HepG2 (cell line): ENCODE data around the gene RDM1. TPM values are rescaled to one million over a fixed set of nuclear protein-coding genes. Genes with fewer than 3 reads are reported as not detected.

ENCODE experiments used
- ATAC-seq: fragments of 200-7000 bp; cut with Tn5 transposase; 3 replicates; pipeline ENCODE4 v1.9.1; 2020; ENCODE audit warnings: mild to moderate bottlenecking, moderate library complexity
- BruUV-seq: library from RNA; stranded (reverse); fragments of 400-500 nt; replicated peaks from 2 replicates; lab custom pipeline; 2021; lab: Mats Ljungman, UMichigan
- CTCF ChIA-PET: fragments of 300-600 bp; formaldehyde crosslinking; extraction: SDS; loops from one replicate; lab custom pipeline; 2021; ENCODE audit warnings: low total read pairs, inconsistent platforms, low intra/inter-chr PET ratio; lab: Yijun Ruan, JAX
- POLR2A ChIA-PET: fragments of 350-600 bp; sonication (Branson Sonifier 250); formaldehyde crosslinking; loops from one replicate; lab custom pipeline; 2020; ENCODE audit warnings: antibody characterized with exemption, inconsistent platforms; lab: Yijun Ruan, JAX
- DNase-seq: peaks from one replicate; pipeline ENCODE4 v3.0.0-alpha.2; 2015; ENCODE audit warnings: low spot score
- FAIRE-seq: peaks from 3 replicates; lab custom pipeline; 2011; peaks lifted over from hg19 to GRCh38; lab: Jason Lieb, UNC
- H2AFZ ChIP-seq: one replicate; pipeline ENCODE4 v1.6.1; 2011; ENCODE audit warnings: low read length, inconsistent platforms
- H3K27ac ChIP-seq: fragments of 300-600 bp; 3 replicates; pipeline ENCODE4 v1.8.0; 2011; ENCODE audit warnings: mixed run types, mild to moderate bottlenecking, mixed read lengths, low read length, inconsistent platforms; ENCODE audit not compliant: insufficient read depth; ENCODE audit errors: extremely low read length
- H3K27me3 ChIP-seq, 2 experiments: fragments of 200-600 bp in 1 of 2; 2 replicates in 1 of 2; 3 replicates in 1 of 2; pipeline versions ENCODE4 v1.6.0 to v1.8.0; 2011; ENCODE audit warnings: low read length in 2 of 2, mild to moderate bottlenecking in 2 of 2, moderate library complexity in 2 of 2, inconsistent platforms in 1 of 2; ENCODE audit not compliant: insufficient read depth in 2 of 2, control insufficient read depth in 1 of 2
- H3K36me3 ChIP-seq, 2 experiments: fragments of 200-600 bp in 1 of 2; replicated peaks in 1 of 2; 2 replicates in 1 of 2; 3 replicates in 1 of 2; pipeline versions ENCODE4 v1.5.1 to v1.8.0; 2011; ENCODE audit warnings: low read length in 2 of 2, inconsistent platforms in 1 of 2; ENCODE audit not compliant: insufficient read depth in 2 of 2, control insufficient read depth in 1 of 2
- H3K4me1 ChIP-seq: 2 replicates; pipeline ENCODE4 v1.5.1; 2012; ENCODE audit warnings: low read length, inconsistent platforms; ENCODE audit not compliant: insufficient read depth
- H3K4me2 ChIP-seq: 2 replicates; pipeline ENCODE4 v1.6.0; 2011; ENCODE audit warnings: low read depth, low read length, inconsistent platforms
- H3K4me3 ChIP-seq, 3 experiments: fragments of 200-600 bp in 1 of 3; sonication (generic), shearing (Covaris generic) in 1 of 3; replicated peaks in 1 of 3; 2 replicates each; pipeline ENCODE4 v1.5.1; 2011 to 2016; ENCODE audit warnings: low read length in 3 of 3, inconsistent platforms in 2 of 3, low read depth in 2 of 3, mild to moderate bottlenecking in 2 of 3, control low read depth in 1 of 3, mixed read lengths in 1 of 3; ENCODE audit not compliant: insufficient read depth in 1 of 3
- H3K79me2 ChIP-seq: one replicate; pipeline ENCODE4 v1.6.1; 2011; ENCODE audit warnings: low read length, inconsistent platforms; ENCODE audit not compliant: insufficient read depth
- H3K9ac ChIP-seq: 2 replicates; pipeline ENCODE4 v1.6.0; 2011; ENCODE audit warnings: mild to moderate bottlenecking, low read depth, low read length, inconsistent platforms; ENCODE audit not compliant: insufficient read depth
- H3K9me3 ChIP-seq: 2 replicates; pipeline ENCODE4 v1.5.1; 2012; ENCODE audit warnings: mild to moderate bottlenecking, low read length
- H4K20me1 ChIP-seq: 2 replicates; pipeline ENCODE4 v1.6.0; 2011; ENCODE audit warnings: inconsistent platforms, mild to moderate bottlenecking, low read length, moderate library complexity; ENCODE audit not compliant: insufficient read depth
- CCDC6 ChIP-seq: sonication (generic); formaldehyde crosslinking; IDR thresholded peaks from 2 replicates; pipeline ENCODE4 v1.8.1; 2022; ENCODE audit warnings: mild to moderate bottlenecking, missing genetic modification reagents, moderate library complexity
- CEBPB ChIP-seq: IDR thresholded peaks from 2 replicates; pipeline ENCODE4 v1.6.1; 2011; ENCODE audit warnings: low read depth, low read length, improper control_type of control experiment, borderline replicate concordance
- DNMT1 ChIP-seq: sonication (generic); formaldehyde crosslinking; IDR thresholded peaks from 2 replicates; pipeline ENCODE4 v1.5.1; 2020; ENCODE audit warnings: mild to moderate bottlenecking, missing genetic modification reagents
- IKZF1 ChIP-seq: fragments of 450-650 bp; IDR thresholded peaks from 2 replicates; pipeline ENCODE4 v1.7.1; 2016
- JARID2 ChIP-seq: sonication (generic); formaldehyde crosslinking; IDR thresholded peaks from 2 replicates; pipeline ENCODE4 v1.8.1; 2023; ENCODE audit warnings: missing genetic modification reagents, inconsistent platforms; ENCODE audit not compliant: insufficient replicate concordance
- KLF16 ChIP-seq, 2 experiments: sonication (generic) in 1 of 2; formaldehyde crosslinking in 1 of 2; IDR thresholded peaks; 2 replicates each; pipeline versions ENCODE4 v1.6.1 to v1.8.0; 2016 to 2023; ENCODE audit warnings: missing genetic modification reagents in 2 of 2, missing compliant biosample characterization in 1 of 2
- MLLT10 ChIP-seq: sonication (generic); formaldehyde crosslinking; IDR thresholded peaks from 2 replicates; pipeline ENCODE4 v1.4.0; 2020; ENCODE audit warnings: missing genetic modification reagents
- NPAS2 ChIP-seq: sonication (generic); formaldehyde crosslinking; IDR thresholded peaks from 2 replicates; pipeline ENCODE4 v1.8.0; 2022; ENCODE audit warnings: mild to moderate bottlenecking, missing genetic modification reagents, borderline replicate concordance
- RFX5 ChIP-seq: IDR thresholded peaks from 2 replicates; pipeline ENCODE4 v1.6.1; 2011; ENCODE audit warnings: low read depth, low read length, improper control_type of control experiment
- STAG1 ChIP-seq: sonication (generic); formaldehyde crosslinking; IDR thresholded peaks from 2 replicates; pipeline ENCODE4 v1.4.0; 2020; ENCODE audit warnings: missing genetic modification reagents
- ZBTB42 ChIP-seq: sonication (generic); formaldehyde crosslinking; IDR thresholded peaks from 2 replicates; pipeline ENCODE4 v1.5.0; 2020; ENCODE audit warnings: mild to moderate bottlenecking, missing genetic modification reagents
- WGBS: methylation state at CpG from one replicate; pipeline ENCODE4 v1.1.6; 2017; ENCODE audit warnings: low lambda C conversion rate; 5-methylcytosine and 5-hydroxymethylcytosine counted together
- in situ Hi-C: cut with HindIII; loops from 2 replicates; pipeline ENCODE4 v1.10.0; 2017; ENCODE audit warnings: low pct_unique_long_range_greater_than_20kb; ENCODE audit not compliant: extremely low pct_ligation_motif_present
- intact Hi-C: fragments of 100-400 bp; cut with micrococcal nuclease; formaldehyde crosslinking; loops from one replicate; pipeline ENCODE4 v1.10.0; 2022; ENCODE audit not compliant: unreplicated experiment
- polyA plus RNA-seq, 8 experiments: library from polyadenylated mRNA; depleted of rRNA in 3 of 8; stranded (reverse) in 7 of 8; unstranded in 1 of 8; fragments of >200 nt; fragmentation: Illumina TruSeq in 4 of 8; extraction: Trizol in 4 of 8; gene quantifications; 2 replicates each; pipeline versions ENCODE4 v1.2.1 to v1.2.3, GENCODE V29; 2011 to 2016; ENCODE audit warnings: low read depth in 4 of 8, missing spikeins in 1 of 8, mixed read lengths in 1 of 8; ENCODE audit not compliant: insufficient read depth in 1 of 8
- total RNA-seq, 5 experiments: library from RNA; depleted of rRNA; stranded (reverse); fragments of >200 nt; fragmentation: Illumina TruSeq; extraction: Trizol; gene quantifications; 2 replicates each; pipeline ENCODE4 v1.2.3, GENCODE V29; 2016; ENCODE audit warnings: low read depth in 1 of 5
- TF ChIP-seq, protein P1 (sequence below): sonication (generic); formaldehyde crosslinking; IDR thresholded peaks from 2 replicates; pipeline ENCODE4 v1.8.1; 2023; ENCODE audit warnings: mild to moderate bottlenecking, missing genetic modification reagents
- TF ChIP-seq, protein P2 (sequence below): sonication (generic); formaldehyde crosslinking; IDR thresholded peaks from 2 replicates; pipeline ENCODE4 v1.5.1; 2020; ENCODE audit warnings: mild to moderate bottlenecking, missing genetic modification reagents, borderline replicate concordance
- TF ChIP-seq, protein P3 (sequence below): sonication (generic); formaldehyde crosslinking; IDR thresholded peaks from 2 replicates; pipeline ENCODE4 v1.4.0; 2020; ENCODE audit warnings: missing genetic modification reagents, borderline replicate concordance

RDM1 gene
- total and polyA plus RNA-seq, 2 of the 13 experiments (the other 11 are each of a cell fraction or from before 2014, with no cell fraction given), result 0.28 to 0.40 TPM

DNA sequence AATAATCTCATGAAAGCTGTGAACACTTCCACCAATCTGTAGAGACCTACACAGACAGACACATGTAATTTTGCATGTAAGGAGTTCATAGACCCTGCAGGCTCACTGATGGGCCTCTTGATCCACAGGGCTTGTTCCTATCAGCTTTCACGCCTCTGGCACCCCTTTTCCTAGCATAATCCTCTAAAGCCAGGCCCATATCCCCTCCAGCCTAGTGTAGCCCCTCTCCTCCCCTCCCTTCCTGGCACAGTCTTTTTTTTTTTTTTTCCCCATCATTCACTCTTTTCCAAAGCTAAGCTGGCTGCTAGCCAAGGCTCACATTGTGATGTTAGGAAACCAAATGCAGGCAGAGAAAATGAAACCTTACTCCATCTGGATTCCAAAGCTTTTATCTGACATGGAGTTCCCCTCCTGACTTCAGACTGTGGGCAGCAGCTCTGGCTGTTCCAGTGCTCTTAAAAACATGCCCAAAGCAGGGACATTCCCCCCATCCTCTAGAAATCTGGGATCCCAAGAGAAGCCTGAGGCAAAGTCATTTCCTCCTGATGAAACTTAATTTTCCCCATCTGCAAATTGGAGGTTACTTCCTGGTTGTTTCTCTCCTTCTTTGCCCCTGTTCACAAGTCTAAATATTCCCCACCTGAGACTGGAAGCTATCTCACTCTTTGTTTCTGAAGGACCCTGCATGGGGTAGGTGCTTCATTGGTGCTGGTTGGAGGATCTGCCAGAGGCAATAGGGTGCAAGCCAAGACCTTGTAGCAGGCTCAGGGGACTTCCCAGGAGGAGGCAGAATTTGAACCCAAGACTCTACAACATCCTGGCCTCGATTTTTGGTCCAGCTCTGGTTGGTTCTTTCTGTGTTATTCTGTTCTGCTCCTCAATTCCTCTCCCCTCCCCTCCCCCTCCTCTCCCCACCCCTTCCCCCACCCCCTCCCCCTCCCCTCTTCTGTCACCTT, 40.5 kb downstream of the RDM1 start:
- no peaks in the 10 kb centered on the region for H3K79me2 ChIP-seq
- FAIRE-seq (no peak), DNase-seq (no peak), ATAC-seq (no peak)
- intact Hi-C loops (no loop called here), in situ Hi-C loops (no loop called here)
- H3K4me2 ChIP-seq, result no peak overlapping the region
- ChIA-PET POLR2A (no interaction called here), CTCF (no interaction called here)
- H3K27me3 ChIP-seq, result peaks cover 1 to 10% of the 10 kb centered on the region in 2 experiments; a peak in 2 of 5 replicates
- no peaks in the 10 kb centered on the region for H3K36me3 ChIP-seq
- H3K4me3 ChIP-seq, result no peak overlapping the region
- no peaks in the 10 kb centered on the region for H3K4me1 ChIP-seq
- no TSS peak for BruUV-seq
- no peaks in the 10 kb centered on the region for H3K9me3 ChIP-seq
- no peaks in the 10 kb centered on the region for H4K20me1 ChIP-seq
- no peak overlapping the region for H2AFZ ChIP-seq
- no peak overlapping the region for H3K9ac ChIP-seq
- no peak overlapping the region for H3K27ac ChIP-seq
- WGBS, result 8% methylated on average over 2 of the region's 2 CpGs
- no peak for TF ChIP-seq JARID2 (CRISPR knock-in tag)
- no peak for TF ChIP-seq DNMT1 (CRISPR knock-in tag)
- TF ChIP-seq RFX5, result no peak
- TF ChIP-seq, protein P1, sequence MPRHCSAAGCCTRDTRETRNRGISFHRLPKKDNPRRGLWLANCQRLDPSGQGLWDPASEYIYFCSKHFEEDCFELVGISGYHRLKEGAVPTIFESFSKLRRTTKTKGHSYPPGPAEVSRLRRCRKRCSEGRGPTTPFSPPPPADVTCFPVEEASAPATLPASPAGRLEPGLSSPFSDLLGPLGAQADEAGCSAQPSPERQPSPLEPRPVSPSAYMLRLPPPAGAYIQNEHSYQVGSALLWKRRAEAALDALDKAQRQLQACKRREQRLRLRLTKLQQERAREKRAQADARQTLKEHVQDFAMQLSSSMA (CRISPR knock-in tag), result no peak
- no peak for TF ChIP-seq KLF16 (CRISPR knock-in tag; IDR thresholded peaks at IDR 0.05)
- TF ChIP-seq, protein P2, sequence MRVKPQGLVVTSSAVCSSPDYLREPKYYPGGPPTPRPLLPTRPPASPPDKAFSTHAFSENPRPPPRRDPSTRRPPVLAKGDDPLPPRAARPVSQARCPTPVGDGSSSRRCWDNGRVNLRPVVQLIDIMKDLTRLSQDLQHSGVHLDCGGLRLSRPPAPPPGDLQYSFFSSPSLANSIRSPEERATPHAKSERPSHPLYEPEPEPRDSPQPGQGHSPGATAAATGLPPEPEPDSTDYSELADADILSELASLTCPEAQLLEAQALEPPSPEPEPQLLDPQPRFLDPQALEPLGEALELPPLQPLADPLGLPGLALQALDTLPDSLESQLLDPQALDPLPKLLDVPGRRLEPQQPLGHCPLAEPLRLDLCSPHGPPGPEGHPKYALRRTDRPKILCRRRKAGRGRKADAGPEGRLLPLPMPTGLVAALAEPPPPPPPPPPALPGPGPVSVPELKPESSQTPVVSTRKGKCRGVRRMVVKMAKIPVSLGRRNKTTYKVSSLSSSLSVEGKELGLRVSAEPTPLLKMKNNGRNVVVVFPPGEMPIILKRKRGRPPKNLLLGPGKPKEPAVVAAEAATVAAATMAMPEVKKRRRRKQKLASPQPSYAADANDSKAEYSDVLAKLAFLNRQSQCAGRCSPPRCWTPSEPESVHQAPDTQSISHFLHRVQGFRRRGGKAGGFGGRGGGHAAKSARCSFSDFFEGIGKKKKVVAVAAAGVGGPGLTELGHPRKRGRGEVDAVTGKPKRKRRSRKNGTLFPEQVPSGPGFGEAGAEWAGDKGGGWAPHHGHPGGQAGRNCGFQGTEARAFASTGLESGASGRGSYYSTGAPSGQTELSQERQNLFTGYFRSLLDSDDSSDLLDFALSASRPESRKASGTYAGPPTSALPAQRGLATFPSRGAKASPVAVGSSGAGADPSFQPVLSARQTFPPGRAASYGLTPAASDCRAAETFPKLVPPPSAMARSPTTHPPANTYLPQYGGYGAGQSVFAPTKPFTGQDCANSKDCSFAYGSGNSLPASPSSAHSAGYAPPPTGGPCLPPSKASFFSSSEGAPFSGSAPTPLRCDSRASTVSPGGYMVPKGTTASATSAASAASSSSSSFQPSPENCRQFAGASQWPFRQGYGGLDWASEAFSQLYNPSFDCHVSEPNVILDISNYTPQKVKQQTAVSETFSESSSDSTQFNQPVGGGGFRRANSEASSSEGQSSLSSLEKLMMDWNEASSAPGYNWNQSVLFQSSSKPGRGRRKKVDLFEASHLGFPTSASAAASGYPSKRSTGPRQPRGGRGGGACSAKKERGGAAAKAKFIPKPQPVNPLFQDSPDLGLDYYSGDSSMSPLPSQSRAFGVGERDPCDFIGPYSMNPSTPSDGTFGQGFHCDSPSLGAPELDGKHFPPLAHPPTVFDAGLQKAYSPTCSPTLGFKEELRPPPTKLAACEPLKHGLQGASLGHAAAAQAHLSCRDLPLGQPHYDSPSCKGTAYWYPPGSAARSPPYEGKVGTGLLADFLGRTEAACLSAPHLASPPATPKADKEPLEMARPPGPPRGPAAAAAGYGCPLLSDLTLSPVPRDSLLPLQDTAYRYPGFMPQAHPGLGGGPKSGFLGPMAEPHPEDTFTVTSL (CRISPR knock-in tag), result no peak
- TF ChIP-seq CEBPB, result no peak
- TF ChIP-seq MLLT10 (CRISPR knock-in tag), result no peak
- no peak for TF ChIP-seq NPAS2 (CRISPR knock-in tag)
- no peak for TF ChIP-seq IKZF1
- TF ChIP-seq CCDC6 (CRISPR knock-in tag), result no peak
- no peak for TF ChIP-seq STAG1 (CRISPR knock-in tag)
- TF ChIP-seq, protein P3, sequence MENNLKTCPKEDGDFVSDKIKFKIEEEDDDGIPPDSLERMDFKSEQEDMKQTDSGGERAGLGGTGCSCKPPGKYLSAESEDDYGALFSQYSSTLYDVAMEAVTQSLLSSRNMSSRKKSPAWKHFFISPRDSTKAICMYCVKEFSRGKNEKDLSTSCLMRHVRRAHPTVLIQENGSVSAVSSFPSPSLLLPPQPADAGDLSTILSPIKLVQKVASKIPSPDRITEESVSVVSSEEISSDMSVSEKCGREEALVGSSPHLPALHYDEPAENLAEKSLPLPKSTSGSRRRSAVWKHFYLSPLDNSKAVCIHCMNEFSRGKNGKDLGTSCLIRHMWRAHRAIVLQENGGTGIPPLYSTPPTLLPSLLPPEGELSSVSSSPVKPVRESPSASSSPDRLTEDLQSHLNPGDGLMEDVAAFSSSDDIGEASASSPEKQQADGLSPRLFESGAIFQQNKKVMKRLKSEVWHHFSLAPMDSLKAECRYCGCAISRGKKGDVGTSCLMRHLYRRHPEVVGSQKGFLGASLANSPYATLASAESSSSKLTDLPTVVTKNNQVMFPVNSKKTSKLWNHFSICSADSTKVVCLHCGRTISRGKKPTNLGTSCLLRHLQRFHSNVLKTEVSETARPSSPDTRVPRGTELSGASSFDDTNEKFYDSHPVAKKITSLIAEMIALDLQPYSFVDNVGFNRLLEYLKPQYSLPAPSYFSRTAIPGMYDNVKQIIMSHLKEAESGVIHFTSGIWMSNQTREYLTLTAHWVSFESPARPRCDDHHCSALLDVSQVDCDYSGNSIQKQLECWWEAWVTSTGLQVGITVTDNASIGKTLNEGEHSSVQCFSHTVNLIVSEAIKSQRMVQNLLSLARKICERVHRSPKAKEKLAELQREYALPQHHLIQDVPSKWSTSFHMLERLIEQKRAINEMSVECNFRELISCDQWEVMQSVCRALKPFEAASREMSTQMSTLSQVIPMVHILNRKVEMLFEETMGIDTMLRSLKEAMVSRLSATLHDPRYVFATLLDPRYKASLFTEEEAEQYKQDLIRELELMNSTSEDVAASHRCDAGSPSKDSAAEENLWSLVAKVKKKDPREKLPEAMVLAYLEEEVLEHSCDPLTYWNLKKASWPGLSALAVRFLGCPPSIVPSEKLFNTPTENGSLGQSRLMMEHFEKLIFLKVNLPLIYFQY (CRISPR knock-in tag), result no peak
- no peak for TF ChIP-seq ZBTB42 (CRISPR knock-in tag)
